ENCODE data around the gene RAE1. TPM values are rescaled to one million over a fixed set of nuclear protein-coding genes. Genes with fewer than 3 reads are reported as not detected.

The RAE1 gene
- polyA plus RNA-seq, 1 experiment: 39.0 TPM

DNA sequence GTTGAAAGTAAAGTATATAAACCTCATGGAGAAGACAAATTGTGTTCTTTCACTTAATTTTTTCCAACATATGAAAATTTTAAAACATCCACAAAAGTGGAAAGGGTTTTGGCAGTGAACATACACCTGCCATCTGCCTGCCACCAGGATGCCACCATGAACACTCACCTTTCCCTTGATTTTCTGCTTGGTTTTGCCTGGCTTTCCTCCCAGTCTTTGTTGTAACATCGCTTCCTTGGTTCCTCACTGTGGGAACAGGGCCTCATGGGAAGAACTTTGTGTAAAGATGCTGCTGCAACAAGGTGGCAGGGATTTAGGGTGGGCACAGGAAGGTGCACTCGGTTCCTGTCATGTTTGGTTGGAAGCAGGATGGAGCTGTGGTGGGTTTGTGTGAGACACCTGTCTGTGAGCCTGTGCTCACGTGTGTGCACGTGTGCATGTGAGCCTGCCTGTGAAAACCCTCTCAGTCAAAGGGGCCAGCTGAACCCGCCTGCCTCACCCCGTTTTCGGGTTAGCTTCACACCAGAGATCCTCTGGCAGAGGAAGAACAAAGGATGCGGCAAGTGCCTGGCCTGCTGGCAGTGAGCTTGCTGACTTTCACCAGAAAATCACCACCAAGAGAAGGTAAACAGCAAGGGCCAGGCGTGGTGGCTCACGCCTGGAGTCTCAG, 29.2 kb downstream of the RAE1 start:
- TF ChIP-seq, protein P1, sequence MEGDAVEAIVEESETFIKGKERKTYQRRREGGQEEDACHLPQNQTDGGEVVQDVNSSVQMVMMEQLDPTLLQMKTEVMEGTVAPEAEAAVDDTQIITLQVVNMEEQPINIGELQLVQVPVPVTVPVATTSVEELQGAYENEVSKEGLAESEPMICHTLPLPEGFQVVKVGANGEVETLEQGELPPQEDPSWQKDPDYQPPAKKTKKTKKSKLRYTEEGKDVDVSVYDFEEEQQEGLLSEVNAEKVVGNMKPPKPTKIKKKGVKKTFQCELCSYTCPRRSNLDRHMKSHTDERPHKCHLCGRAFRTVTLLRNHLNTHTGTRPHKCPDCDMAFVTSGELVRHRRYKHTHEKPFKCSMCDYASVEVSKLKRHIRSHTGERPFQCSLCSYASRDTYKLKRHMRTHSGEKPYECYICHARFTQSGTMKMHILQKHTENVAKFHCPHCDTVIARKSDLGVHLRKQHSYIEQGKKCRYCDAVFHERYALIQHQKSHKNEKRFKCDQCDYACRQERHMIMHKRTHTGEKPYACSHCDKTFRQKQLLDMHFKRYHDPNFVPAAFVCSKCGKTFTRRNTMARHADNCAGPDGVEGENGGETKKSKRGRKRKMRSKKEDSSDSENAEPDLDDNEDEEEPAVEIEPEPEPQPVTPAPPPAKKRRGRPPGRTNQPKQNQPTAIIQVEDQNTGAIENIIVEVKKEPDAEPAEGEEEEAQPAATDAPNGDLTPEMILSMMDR (IDR thresholded peaks at IDR 0.05; ENCODE audit: insufficient read depth, low read depth, low read length): no peak
- ChIA-PET POLR2A (no interaction called here), CTCF (interaction anchor here (1.1 to 4.3 kb wide), 6 partner anchors 19 to 118 kb away, joined by 3 to 29 read pairs (median 12); no protein-coding TSS in a partner anchor)
- Histone ChIP-seq H3K27me3 (ENCODE audit: control insufficient read depth, insufficient read depth, low read length) (no peaks in the 10 kb centered on the region), H3K4me3 (ENCODE audit: low read depth, low read length) (no peak overlapping the region), H3K36me3 (ENCODE audit: control insufficient read depth, insufficient read depth, low read length) (peaks cover 10% of the 10 kb centered on the region)
- DNase-seq (ENCODE audit: low read depth): no peak

DNA sequence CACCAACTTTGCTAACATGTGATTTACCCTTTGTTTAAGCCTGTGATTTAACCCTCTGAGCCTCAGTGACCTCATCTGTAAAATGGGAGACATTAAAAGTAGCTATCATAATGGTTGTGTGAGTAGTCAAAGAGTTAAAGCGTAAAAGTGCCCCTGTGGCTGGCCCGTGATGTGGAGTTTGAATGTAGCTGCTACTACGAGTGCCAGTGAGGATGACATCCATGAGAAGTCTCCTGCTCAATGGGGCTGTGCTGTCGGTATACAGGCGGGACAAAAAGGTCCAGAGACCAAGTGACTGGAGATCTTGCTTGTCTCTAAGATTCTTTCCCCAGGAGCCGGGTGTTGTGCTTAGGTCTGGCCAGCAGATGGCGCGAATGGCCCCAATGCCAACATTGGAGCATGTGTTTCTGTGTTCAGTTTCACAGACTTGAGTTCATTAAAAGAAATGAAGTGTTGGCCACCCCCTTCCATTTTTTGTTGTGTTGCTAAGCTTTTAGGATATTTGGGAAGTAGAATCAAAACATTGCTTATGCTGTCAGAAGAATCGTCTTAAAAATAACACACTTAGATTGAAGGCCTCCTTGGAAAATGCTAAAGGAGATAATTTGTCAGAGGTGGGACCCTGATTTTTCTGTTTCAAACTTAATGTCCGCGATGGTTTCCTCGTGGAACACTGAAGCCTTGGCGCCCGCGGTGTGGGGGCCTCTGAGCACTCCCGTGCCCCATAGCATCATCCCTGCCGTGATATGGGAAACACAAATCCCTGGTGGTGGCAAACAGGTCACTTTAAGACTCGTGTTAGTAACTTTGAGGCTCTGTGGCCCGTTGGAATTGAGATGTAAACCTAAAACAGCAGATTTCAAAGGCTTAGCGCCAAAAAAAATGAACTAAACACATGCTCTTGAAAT, 30.8 kb downstream of the RAE1 start:
- POLR2A ChIA-PET: no interaction called here
- CTCF ChIA-PET: interaction anchor here (0.6 to 4.3 kb wide), 19 partner anchors 11 to 826 kb away, joined by 3 to 32 read pairs (median 4); no protein-coding TSS in a partner anchor
- H3K27me3 ChIP-seq (ENCODE audit: control insufficient read depth, insufficient read depth, low read length): no peaks in the 10 kb centered on the region
- TF ChIP-seq, protein P1 (IDR thresholded peaks at IDR 0.05; ENCODE audit: insufficient read depth, low read depth, low read length): peak; percentile 92
- DNase-seq (ENCODE audit: low read depth): peak; percentile 16
- peaks cover 4% of the 10 kb centered on the region for H3K36me3 ChIP-seq (ENCODE audit: control insufficient read depth, insufficient read depth, low read length)
- H3K4me3 ChIP-seq (ENCODE audit: low read depth, low read length): no peak overlapping the region

DNA sequence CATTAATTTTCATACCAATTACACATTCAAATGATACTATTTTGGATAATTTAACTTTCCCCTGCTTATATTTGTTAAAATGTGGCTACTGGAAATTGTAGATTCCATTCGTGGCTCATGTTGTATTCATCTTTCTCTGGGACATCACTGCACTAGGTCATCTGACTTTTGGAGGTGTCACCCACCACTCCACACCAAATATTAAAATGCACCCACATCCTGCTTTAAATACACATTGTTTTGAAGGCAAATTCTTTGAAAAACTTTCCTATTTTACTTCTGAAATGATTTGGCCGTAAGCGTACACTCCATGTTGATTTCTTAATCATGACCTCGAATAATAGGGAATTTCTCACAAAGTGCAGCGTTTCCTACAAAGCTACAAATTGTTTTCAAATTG, 31.5 kb downstream of the RAE1 start:
- TF ChIP-seq, protein P1 (IDR thresholded peaks at IDR 0.05; ENCODE audit: insufficient read depth, low read depth, low read length): no peak
- no peak for DNase-seq (ENCODE audit: low read depth)
- ChIA-PET CTCF (interaction anchor here (0.6 to 4.3 kb wide), 14 partner anchors 9 to 119 kb away, joined by 3 to 32 read pairs (median 5); no protein-coding TSS in a partner anchor), POLR2A (no interaction called here)
- no peaks in the 10 kb centered on the region for H3K27me3 ChIP-seq (ENCODE audit: control insufficient read depth, insufficient read depth, low read length)
- peaks cover 4% of the 10 kb centered on the region for H3K36me3 ChIP-seq (ENCODE audit: control insufficient read depth, insufficient read depth, low read length)
- H3K4me3 ChIP-seq (ENCODE audit: low read depth, low read length): no peak overlapping the region

DNA sequence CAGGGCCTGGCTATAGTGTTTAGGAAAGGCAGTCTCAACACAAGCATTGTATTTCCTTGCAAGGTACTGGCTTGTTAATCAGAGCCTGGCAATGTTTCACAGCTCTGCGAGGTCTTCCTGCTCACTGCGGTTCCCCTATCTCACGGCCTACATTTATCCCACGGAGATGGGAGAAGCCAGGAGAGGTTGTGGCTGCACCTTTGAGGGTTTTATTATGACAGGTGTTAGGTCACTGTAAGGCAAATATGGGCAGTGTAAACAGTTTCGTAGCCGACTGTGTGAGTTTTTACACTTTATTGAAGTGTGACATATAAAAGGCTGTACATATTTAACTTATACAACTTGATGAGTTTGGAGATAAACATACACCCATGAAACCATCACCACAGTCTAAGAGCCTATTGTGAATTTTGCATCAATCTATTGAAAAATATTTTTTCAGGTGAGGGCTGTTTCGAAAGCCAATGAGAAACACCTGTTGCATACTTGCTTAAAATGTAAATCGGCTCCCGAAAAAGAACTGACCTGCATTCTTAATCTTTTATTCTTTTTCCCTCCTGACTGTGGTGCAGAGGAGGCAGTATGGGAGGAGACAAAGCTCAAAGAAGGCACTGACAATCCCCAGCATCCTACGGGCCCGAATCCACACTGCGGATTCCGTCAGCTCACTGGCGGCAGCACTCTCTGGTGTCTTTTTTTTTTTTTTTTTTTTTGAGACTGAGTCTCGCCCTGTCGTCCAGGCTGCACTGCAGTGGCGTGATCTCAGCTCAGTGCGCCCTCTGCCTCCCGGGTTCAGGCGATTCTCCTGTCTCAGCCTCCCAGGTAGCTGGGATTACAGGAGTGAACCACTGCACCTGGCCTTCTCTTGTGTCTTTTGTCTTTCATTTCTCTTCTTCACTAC, 32.6 kb downstream of the RAE1 start:
- no peak for DNase-seq (ENCODE audit: low read depth)
- Histone ChIP-seq H3K27me3 (ENCODE audit: control insufficient read depth, insufficient read depth, low read length) (no peaks in the 10 kb centered on the region), H3K4me3 (ENCODE audit: low read depth, low read length) (no peak overlapping the region), H3K36me3 (ENCODE audit: control insufficient read depth, insufficient read depth, low read length) (no peaks in the 10 kb centered on the region)
- ChIA-PET POLR2A (no interaction called here), CTCF (interaction anchor here (1.2 to 5.7 kb wide), 5 partner anchors 10 to 211 kb away, joined by 4 to 25 read pairs (median 13); no protein-coding TSS in a partner anchor)
- TF ChIP-seq, protein P1 (IDR thresholded peaks at IDR 0.05; ENCODE audit: insufficient read depth, low read depth, low read length): no peak
